ENCODE measurements around the gene IRS2. TPM values are rescaled to one million over a fixed set of nuclear protein-coding genes. Genes with fewer than 3 reads are reported as not detected.

The IRS2 gene
- total RNA-seq, 1 donor from 2014 or later: 20.1 TPM

GRCh38 chr13:109745702-109746101 lies 40.7 kb downstream of the IRS2 start:
- Histone ChIP-seq H3K4me1 (ENCODE audit: insufficient read depth, low read length) (peaks cover 12% of the 10 kb centered on the region), H3K36me3 (ENCODE audit: insufficient read depth, low read length) (no peaks in the 10 kb centered on the region), H3K79me2 (ENCODE audit: insufficient read depth, low read length) (no peaks in the 10 kb centered on the region), H3K9me3 (ENCODE audit: insufficient read depth, low read depth, low read length) (no peaks in the 10 kb centered on the region), H3K27ac (ENCODE audit: low read depth, low read length) (no peak overlapping the region), H3K9ac (ENCODE audit: low read length) (no peak overlapping the region), H4K20me1 (ENCODE audit: insufficient read depth, low read length) (no peaks in the 10 kb centered on the region), H3K4me3 (ENCODE audit: insufficient read depth, low read depth, low read length) (no peak overlapping the region), H2AFZ (ENCODE audit: low read depth, low read length) (no peak overlapping the region), H3K27me3 (ENCODE audit: insufficient read depth, low read length) (no peaks in the 10 kb centered on the region), H3K4me2 (ENCODE audit: low read length) (no peak overlapping the region)
- Mint-ChIP-seq H3K27me3 (ENCODE audit: low read depth, unreplicated experiment) (no peaks in the 10 kb centered on the region), H3K9me3 (ENCODE audit: unreplicated experiment) (peaks cover under 1% of the 10 kb centered on the region), H3K4me1 (ENCODE audit: low read depth, unreplicated experiment) (peaks cover 7% of the 10 kb centered on the region), H3K36me3 (ENCODE audit: low read depth, unreplicated experiment) (no peaks in the 10 kb centered on the region), H3K4me3 (ENCODE audit: unreplicated experiment) (no peak overlapping the region), H3K27ac (ENCODE audit: unreplicated experiment) (no peak overlapping the region)
- TF ChIP-seq CTCF (IDR thresholded peaks at IDR 0.05; ENCODE audit: insufficient read depth, low read depth, low read length) (no peak), EZH2 (IDR thresholded peaks at IDR 0.05; ENCODE audit: insufficient read depth, low read length) (no peak)
- FAIRE-seq: no peak
- DNase-seq (ENCODE audit: low read depth): no peak

GRCh38 chr13:109745060-109745459 lies 41.3 kb downstream of the IRS2 start:
- Histone ChIP-seq H4K20me1 (ENCODE audit: insufficient read depth, low read length) (no peaks in the 10 kb centered on the region), H3K4me3 (ENCODE audit: insufficient read depth, low read depth, low read length) (no peak overlapping the region), H3K79me2 (ENCODE audit: insufficient read depth, low read length) (no peaks in the 10 kb centered on the region), H3K9ac (ENCODE audit: low read length) (no peak overlapping the region), H2AFZ (ENCODE audit: low read depth, low read length) (no peak overlapping the region), H3K36me3 (ENCODE audit: insufficient read depth, low read length) (no peaks in the 10 kb centered on the region), H3K4me2 (ENCODE audit: low read length) (no peak overlapping the region), H3K27me3 (ENCODE audit: insufficient read depth, low read length) (no peaks in the 10 kb centered on the region), H3K9me3 (ENCODE audit: insufficient read depth, low read depth, low read length) (no peaks in the 10 kb centered on the region), H3K27ac (ENCODE audit: low read depth, low read length) (no peak overlapping the region), H3K4me1 (ENCODE audit: insufficient read depth, low read length) (peaks cover 12% of the 10 kb centered on the region)
- TF ChIP-seq CTCF (IDR thresholded peaks at IDR 0.05; ENCODE audit: insufficient read depth, low read depth, low read length) (no peak), EZH2 (IDR thresholded peaks at IDR 0.05; ENCODE audit: insufficient read depth, low read length) (no peak)
- Mint-ChIP-seq H3K9me3 (ENCODE audit: unreplicated experiment) (peaks cover 5% of the 10 kb centered on the region), H3K27me3 (ENCODE audit: low read depth, unreplicated experiment) (no peaks in the 10 kb centered on the region), H3K4me1 (ENCODE audit: low read depth, unreplicated experiment) (peaks cover 10% of the 10 kb centered on the region), H3K4me3 (ENCODE audit: unreplicated experiment) (no peak overlapping the region), H3K36me3 (ENCODE audit: low read depth, unreplicated experiment) (no peaks in the 10 kb centered on the region), H3K27ac (ENCODE audit: unreplicated experiment) (no peak overlapping the region)
- DNase-seq (ENCODE audit: low read depth) (no peak), FAIRE-seq (no peak)

GRCh38 chr13:109744512-109745051 lies 41.8 kb downstream of the IRS2 start:
- no peaks in the 10 kb centered on the region for H3K79me2 ChIP-seq (ENCODE audit: insufficient read depth, low read length)
- H3K4me3 ChIP-seq (ENCODE audit: insufficient read depth, low read depth, low read length): no peak overlapping the region
- FAIRE-seq (no peak), DNase-seq (ENCODE audit: low read depth) (peak; percentile 41)
- Mint-ChIP-seq H3K4me3 (ENCODE audit: unreplicated experiment) (no peak overlapping the region), H3K27ac (ENCODE audit: unreplicated experiment) (no peak overlapping the region), H3K9me3 (ENCODE audit: unreplicated experiment) (peaks cover 5% of the 10 kb centered on the region), H3K27me3 (ENCODE audit: low read depth, unreplicated experiment) (no peaks in the 10 kb centered on the region), H3K36me3 (ENCODE audit: low read depth, unreplicated experiment) (no peaks in the 10 kb centered on the region), H3K4me1 (ENCODE audit: low read depth, unreplicated experiment) (peaks cover 12% of the 10 kb centered on the region)
- no peaks in the 10 kb centered on the region for H3K36me3 ChIP-seq (ENCODE audit: insufficient read depth, low read length)
- H2AFZ ChIP-seq (ENCODE audit: low read depth, low read length): peak overlapping the region; percentile 10
- TF ChIP-seq CTCF (IDR thresholded peaks at IDR 0.05; ENCODE audit: insufficient read depth, low read depth, low read length) (no peak), EZH2 (IDR thresholded peaks at IDR 0.05; ENCODE audit: insufficient read depth, low read length) (no peak)
- H4K20me1 ChIP-seq (ENCODE audit: insufficient read depth, low read length): no peaks in the 10 kb centered on the region
- no peaks in the 10 kb centered on the region for H3K9me3 ChIP-seq (ENCODE audit: insufficient read depth, low read depth, low read length)
- no peak overlapping the region for H3K9ac ChIP-seq (ENCODE audit: low read length)
- H3K4me1 ChIP-seq (ENCODE audit: insufficient read depth, low read length): peaks cover 12% of the 10 kb centered on the region
- H3K27ac ChIP-seq (ENCODE audit: low read depth, low read length): no peak overlapping the region
- H3K4me2 ChIP-seq (ENCODE audit: low read length): peak overlapping the region; percentile 71
- no peaks in the 10 kb centered on the region for H3K27me3 ChIP-seq (ENCODE audit: insufficient read depth, low read length)

All from astrocyte (in vitro differentiated cells and primary cell).